GM19099 (cell line): ENCODE results near the gene R3HDM2.

ENCODE experiments used
- POLR2A ChIP-seq: IDR thresholded peaks from 3 replicates; pipeline ENCODE4 v1.6.1; 2011; ENCODE audit warnings: low read depth; ENCODE audit not compliant: insufficient read length; ENCODE audit errors: extremely low read depth

Gene R3HDM2

GRCh38 chr12:57420482-57420881, 10.4 kb downstream of the R3HDM2 start:
- no peak for TF ChIP-seq POLR2A

GRCh38 chr12:57419495-57419894, 11.3 kb downstream of the R3HDM2 start:
- no peak for TF ChIP-seq POLR2A

GRCh38 chr12:57418255-57418654, 12.6 kb downstream of the R3HDM2 start:
- no peak for TF ChIP-seq POLR2A

GRCh38 chr12:57416039-57416996, 14.5 kb downstream of the R3HDM2 start:
- TF ChIP-seq POLR2A = no peak

- no peak for TF ChIP-seq POLR2A
These were observed 15.8 kb downstream of the R3HDM2 start for GRCh38 chr12:57415088-57415487.

- no peak for TF ChIP-seq POLR2A
These were observed 20.3 kb downstream of the R3HDM2 start for GRCh38 chr12:57410534-57410933.

GRCh38 chr12:57404966-57405640, 25.7 kb downstream of the R3HDM2 start:
- no peak for TF ChIP-seq POLR2A

GRCh38 chr12:57401165-57401564, 29.7 kb downstream of the R3HDM2 start:
- no peak for TF ChIP-seq POLR2A

GRCh38 chr12:57397441-57397840, 33.4 kb downstream of the R3HDM2 start:
- TF ChIP-seq POLR2A = no peak

GRCh38 chr12:57395121-57395520, 35.7 kb downstream of the R3HDM2 start:
- TF ChIP-seq POLR2A = no peak

- no peak for TF ChIP-seq POLR2A
These were observed 40.7 kb downstream of the R3HDM2 start for GRCh38 chr12:57390174-57390573.

- TF ChIP-seq POLR2A = no peak
These were observed 41.8 kb downstream of the R3HDM2 start for GRCh38 chr12:57389033-57389432.

- TF ChIP-seq POLR2A = no peak
These were observed 42.4 kb downstream of the R3HDM2 start for GRCh38 chr12:57388425-57388824.

- TF ChIP-seq POLR2A = no peak
These were observed 44.6 kb downstream of the R3HDM2 start for GRCh38 chr12:57386187-57386720.

- no peak for TF ChIP-seq POLR2A
These were observed 45.3 kb downstream of the R3HDM2 start for GRCh38 chr12:57385586-57385985.

- no peak for TF ChIP-seq POLR2A
These were observed 46.4 kb downstream of the R3HDM2 start for GRCh38 chr12:57384478-57384877.
